Adipose tissue (tissue), 3 donors: Measurements from ENCODE around the gene RRAGD. TPM values are rescaled to one million over a fixed set of nuclear protein-coding genes. Genes with fewer than 3 reads are reported as not detected.

Source experiments
- H3K27ac ChIP-seq: one replicate; pipeline ENCODE4 v1.5.1; 2013; ENCODE audit warnings: low read depth, low read length
- WGBS, 3 donors: extraction: QIAGEN DNeasy Blood & Tissue Kit; methylation state at CpG; one replicate each; pipeline ENCODE4 v1.1.7; 2013; 5-methylcytosine and 5-hydroxymethylcytosine counted together
- polyA plus RNA-seq, 3 donors: library from polyadenylated mRNA; stranded (reverse); fragments of 200-250 nt; gene quantifications; one replicate each; pipeline ENCODE4 v1.2.3, GENCODE V29; 2013
- donor health status: healthy with polysubstance abuse.
- donor health status: Bipolar disorder and iron deficiency.
- donor health status: healthy.

RRAGD gene
- 10 to 100 TPM in 1 of 3 donors, 1 to 10 TPM in 2; 3.7 to 12.3 (median 8.7) TPM for polyA plus RNA-seq

- 1% methylated on average over 47 to 85 of the region's 85 CpGs for WGBS, 3 donors
- H3K27ac ChIP-seq: no peak within 1 kb of the TSS
Measured at GRCh38 chr6:89412071-89413005, at the start of gene RRAGD. Gene RRAGD, minus strand, starts transcription at chr6:89412273. Its CDS starts 280 bp downstream, at chr6:89411993.

- no peak overlapping the region for H3K27ac ChIP-seq
- 79 to 88% (median 80%) methylated on average over 7 of the region's 7 CpGs for WGBS, 3 donors
Measured at GRCh38 chr6:89460713-89461112, 48.6 kb upstream of the RRAGD start.

GRCh38 chr6:89459501-89459900, 47.4 kb upstream of the RRAGD start:
- 61 to 100% (median 98%) methylated on average over 1 of the region's 1 CpG for WGBS, 3 donors
- H3K27ac ChIP-seq: no peak overlapping the region

- H3K27ac ChIP-seq: no peak overlapping the region
- 91 to 92% (median 91%) methylated on average over 5 of the region's 5 CpGs for WGBS, 3 donors
Measured at GRCh38 chr6:89458704-89459103, 46.6 kb upstream of the RRAGD start.

GRCh38 chr6:89454300-89454699, 42.2 kb upstream of the RRAGD start:
- H3K27ac ChIP-seq: no peak overlapping the region
- WGBS, 3 donors: 71 to 86% (median 77%) methylated on average over 2 of the region's 2 CpGs

- WGBS, 3 donors: 64 to 98% (median 88%) methylated on average over 1 of the region's 1 CpG
- no peak overlapping the region for H3K27ac ChIP-seq
Measured at GRCh38 chr6:89452281-89452680, 40.2 kb upstream of the RRAGD start.

GRCh38 chr6:89449193-89449592, 37.1 kb upstream of the RRAGD start:
- 19 to 34% (median 30%) methylated on average over 1 of the region's 1 CpG for WGBS, 3 donors
- H3K27ac ChIP-seq: no peak overlapping the region

GRCh38 chr6:89443658-89444057, 31.6 kb upstream of the RRAGD start:
- no peak overlapping the region for H3K27ac ChIP-seq
- WGBS, 3 donors: 37 to 76% (median 65%) methylated on average over 5 of the region's 5 CpGs

- no peak overlapping the region for H3K27ac ChIP-seq
- 95 to 98% (median 96%) methylated on average over 3 of the region's 3 CpGs for WGBS, 3 donors
Measured at GRCh38 chr6:89440200-89440599, 28.1 kb upstream of the RRAGD start.

- WGBS, 3 donors: 92 to 99% (median 93%) methylated on average over 2 of the region's 2 CpGs
Measured at GRCh38 chr6:89439014-89439413, 26.9 kb upstream of the RRAGD start.

GRCh38 chr6:89438248-89438647, 26.2 kb upstream of the RRAGD start:
- 60 to 95% (median 70%) methylated on average over 1 of the region's 1 CpG for WGBS, 3 donors
- H3K27ac ChIP-seq: no peak overlapping the region

More at GRCh38 chr6:89439014-89439413, 26.9 kb upstream of the RRAGD start:
- no peak overlapping the region for H3K27ac ChIP-seq

GRCh38 chr6:89436226-89436625, 24.2 kb upstream of the RRAGD start:
- H3K27ac ChIP-seq: no peak overlapping the region
- WGBS, 3 donors: 26 to 49% (median 33%) methylated on average over 2 of the region's 2 CpGs

- H3K27ac ChIP-seq: no peak overlapping the region
- WGBS, 3 donors: 93 to 98% (median 94%) methylated on average over 4 of the region's 4 CpGs
Measured at GRCh38 chr6:89434954-89435353, 22.9 kb upstream of the RRAGD start.

GRCh38 chr6:89434150-89434499, 22.1 kb upstream of the RRAGD start:
- 81 to 93% (median 87%) methylated on average over 3 of the region's 3 CpGs for WGBS, 3 donors

GRCh38 chr6:89433252-89434149, 21.4 kb upstream of the RRAGD start:
- WGBS, 3 donors: 2% methylated on average over 70 to 78 of the region's 80 CpGs
- no peak overlapping the region for H3K27ac ChIP-seq

More at GRCh38 chr6:89434150-89434499, 22.1 kb upstream of the RRAGD start:
- H3K27ac ChIP-seq: no peak overlapping the region

- 0% methylated on average over 28 to 38 of the region's 38 CpGs for WGBS, 3 donors
- H3K27ac ChIP-seq: no peak within 1 kb of the TSS
Measured at GRCh38 chr6:89432875-89433251, 20.8 kb upstream of the RRAGD start, which contains the start of gene ANKRD6. Gene ANKRD6, plus strand, starts transcription at chr6:89433152. Its CDS starts 133,825 bp downstream, at chr6:89566977.

GRCh38 chr6:89430201-89430962, 18.3 kb upstream of the RRAGD start:
- WGBS, 3 donors: 26 to 56% (median 54%) methylated on average over 7 of the region's 7 CpGs
- H3K27ac ChIP-seq: no peak overlapping the region

- H3K27ac ChIP-seq: no peak overlapping the region
- 91 to 94% (median 92%) methylated on average over 1 of the region's 1 CpG for WGBS, 3 donors
Measured at GRCh38 chr6:89416796-89417195, 4.7 kb upstream of the RRAGD start.
